ENCODE results near the gene ZAP70. TPM values are rescaled to one million over a fixed set of nuclear protein-coding genes. Genes with fewer than 3 reads are reported as not detected.
"Not testable (repeated sequence)": the region's sequence is repeated elsewhere in the genome, so short reads cannot be mapped to it uniquely, and the experiment has no call there.

Gene ZAP70
- polyA plus RNA-seq, 2 of the 4 experiments (the other 2 are of a cell fraction): 0.10 TPM; not detected in 1

DNA sequence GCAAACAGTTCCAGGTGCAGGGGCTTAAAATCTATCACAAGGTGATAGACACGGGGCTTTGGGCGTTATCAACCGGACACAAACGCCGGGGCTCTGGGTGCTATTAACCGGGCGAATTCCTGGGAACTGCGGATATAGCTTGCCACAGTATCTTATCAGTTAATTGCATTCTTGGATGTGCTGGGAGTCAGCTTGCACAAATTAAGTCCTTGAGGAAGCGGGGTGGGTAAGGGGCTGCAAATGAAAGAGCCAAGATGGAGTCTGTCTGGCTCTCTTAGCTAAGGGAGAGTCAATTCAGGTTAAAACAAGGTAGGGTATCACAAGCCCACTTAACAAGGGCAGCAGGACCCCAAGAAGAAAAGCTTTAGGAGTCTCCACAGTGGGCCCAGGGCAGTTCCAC is 1.2 kb upstream of the ZAP70 start:
- H3K27ac ChIP-seq; H3K9me3 ChIP-seq; H3K4me1 ChIP-seq; H3K4me2 ChIP-seq; ATAC-seq; H3K4me3 ChIP-seq; FAIRE-seq; DNase-seq (ENCODE audit: low read depth in 1 of 2, low spot score in 1 of 2); POLR2A ChIA-PET: not testable (repeated sequence)
- WGBS (ENCODE audit: missing lambda C conversion rate): 71% methylated on average over 9 of the region's 9 CpGs
- CTCF ChIA-PET: interaction anchor here (1.3 to 10.0 kb wide), 2 partner anchors 14 to 28 kb away, joined by 3 to 106 read pairs; no protein-coding TSS in a partner anchor

- 61% methylated on average over 9 of the region's 11 CpGs for WGBS (ENCODE audit: missing lambda C conversion rate)
- no peak for ATAC-seq
- Histone ChIP-seq H3K4me3 (no peak overlapping the region), H3K27ac (no peak overlapping the region), H3K4me1 (no peaks in the 10 kb centered on the region), H3K9me3 (no peaks in the 10 kb centered on the region), H3K4me2 (no peak overlapping the region)
- ChIA-PET POLR2A (no interaction called here), CTCF (interaction anchor here (10.0 kb wide), 1 partner anchor 14 kb away, joined by 106 read pairs; no protein-coding TSS in a partner anchor)
- FAIRE-seq: no peak
- DNase-seq (ENCODE audit: low read depth in 1 of 2, low spot score in 1 of 2): no peak
- TF ChIP-seq EHMT2 (IDR thresholded peaks at IDR 0.05; ENCODE audit: low read depth) (no peak), SMC3 (IDR thresholded peaks at IDR 0.05) (no peak), KDM5A (IDR thresholded peaks at IDR 0.05) (no peak), ZNF302 (CRISPR knock-in tag; IDR thresholded peaks at IDR 0.05) (no peak), USF2 (IDR thresholded peaks at IDR 0.05) (no peak)
- TF ChIP-seq, protein P1, sequence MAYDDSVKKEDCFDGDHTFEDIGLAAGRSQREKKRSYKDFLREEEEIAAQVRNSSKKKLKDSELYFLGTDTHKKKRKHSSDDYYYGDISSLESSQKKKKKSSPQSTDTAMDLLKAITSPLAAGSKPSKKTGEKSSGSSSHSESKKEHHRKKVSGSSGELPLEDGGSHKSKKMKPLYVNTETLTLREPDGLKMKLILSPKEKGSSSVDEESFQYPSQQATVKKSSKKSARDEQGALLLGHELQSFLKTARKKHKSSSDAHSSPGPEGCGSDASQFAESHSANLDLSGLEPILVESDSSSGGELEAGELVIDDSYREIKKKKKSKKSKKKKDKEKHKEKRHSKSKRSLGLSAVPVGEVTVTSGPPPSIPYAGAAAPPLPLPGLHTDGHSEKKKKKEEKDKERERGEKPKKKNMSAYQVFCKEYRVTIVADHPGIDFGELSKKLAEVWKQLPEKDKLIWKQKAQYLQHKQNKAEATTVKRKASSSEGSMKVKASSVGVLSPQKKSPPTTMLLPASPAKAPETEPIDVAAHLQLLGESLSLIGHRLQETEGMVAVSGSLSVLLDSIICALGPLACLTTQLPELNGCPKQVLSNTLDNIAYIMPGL (CRISPR knock-in tag; IDR thresholded peaks at IDR 0.05; ENCODE audit: borderline replicate concordance): no peak
These were observed 582 bp upstream of the ZAP70 start for GRCh38 chr2:97712693-97713295.

GRCh38 chr2:97714084-97714949 is 941 bp downstream of the ZAP70 start:
- no peak for TF ChIP-seq NPAS2 (CRISPR knock-in tag; IDR thresholded peaks at IDR 0.05; ENCODE audit: borderline replicate concordance)
- peak; percentile 17 for TF ChIP-seq ZFP36 (IDR thresholded peaks at IDR 0.05; ENCODE audit: borderline replicate concordance, partially characterized antibody)
- ATAC-seq (no peak), FAIRE-seq (no peak), DNase-seq (ENCODE audit: low read depth in 1 of 2, low spot score in 1 of 2) (no peak)
- H3K4me2 ChIP-seq: no peak overlapping the region
- H3K27ac ChIP-seq: no peak overlapping the region
- ChIA-PET POLR2A (no interaction called here), CTCF (interaction anchor here (0.7 to 10.0 kb wide), 4 partner anchors 16 to 671 kb away, joined by 3 to 106 read pairs (median 4); no protein-coding TSS in a partner anchor)
- no peaks in the 10 kb centered on the region for H3K4me1 ChIP-seq
- no peak overlapping the region for H3K4me3 ChIP-seq
- H3K9me3 ChIP-seq: no peaks in the 10 kb centered on the region
- 73% methylated on average over 15 of the region's 17 CpGs for WGBS (ENCODE audit: missing lambda C conversion rate)

DNA sequence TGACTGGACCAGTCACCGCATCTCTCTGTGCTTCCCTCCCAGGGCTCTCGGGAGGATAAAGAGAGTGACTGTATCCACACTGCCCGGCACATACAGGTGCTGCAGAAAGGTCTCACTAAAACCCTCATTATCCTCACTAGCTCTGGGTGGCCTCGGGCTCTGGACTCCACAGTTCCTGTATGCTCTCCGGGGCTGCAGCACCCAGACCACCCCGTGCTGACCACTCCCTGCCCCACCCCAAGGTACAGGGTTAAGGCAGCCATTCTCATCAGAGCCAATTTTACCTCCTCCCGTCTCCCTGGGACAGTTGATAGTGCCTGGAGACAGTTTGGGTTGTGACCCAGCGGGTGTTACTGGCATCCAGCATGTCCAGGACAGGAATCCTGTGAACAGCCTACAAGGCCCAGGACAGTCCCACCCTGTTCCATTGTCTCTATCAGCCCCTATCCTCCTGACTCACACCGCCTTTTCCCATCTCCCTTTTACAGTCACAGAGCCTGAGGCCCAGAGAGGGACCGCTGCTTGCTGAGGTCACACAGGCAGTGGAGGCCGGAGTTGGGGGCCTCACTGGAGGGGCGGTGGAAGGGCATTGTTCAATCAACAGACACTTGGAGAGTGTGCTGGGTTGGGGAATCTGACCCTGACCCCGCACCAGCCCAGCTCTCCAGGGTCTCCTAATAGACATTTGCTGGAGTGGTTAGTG is 1.7 kb downstream of the ZAP70 start:
- ChIA-PET POLR2A (no interaction called here), CTCF (interaction anchor here (0.7 to 10.0 kb wide), 3 partner anchors 17 to 670 kb away, joined by 4 to 106 read pairs (median 4); no protein-coding TSS in a partner anchor)
- Histone ChIP-seq H3K27ac (no peak overlapping the region), H3K4me3 (no peak overlapping the region), H3K9me3 (no peaks in the 10 kb centered on the region), H3K4me1 (no peaks in the 10 kb centered on the region), H3K4me2 (no peak overlapping the region)
- no peak for TF ChIP-seq CBX8 (IDR thresholded peaks at IDR 0.05)
- no peak for TF ChIP-seq JUNB (IDR thresholded peaks at IDR 0.05)
- TF ChIP-seq, protein P1 (CRISPR knock-in tag; IDR thresholded peaks at IDR 0.05; ENCODE audit: borderline replicate concordance): no peak
- TF ChIP-seq HDAC2 (IDR thresholded peaks at IDR 0.05): no peak
- no peak for TF ChIP-seq POLR2AphosphoS2 (conservative IDR thresholded peaks at IDR 0.05; ENCODE audit: low read length)
- no peak for TF ChIP-seq JUN (IDR thresholded peaks at IDR 0.05)
- no peak for TF ChIP-seq SREBF2 (IDR thresholded peaks at IDR 0.05)
- no peak for TF ChIP-seq RFX5 (IDR thresholded peaks at IDR 0.05)
- TF ChIP-seq EP300 (IDR thresholded peaks at IDR 0.05): no peak
- TF ChIP-seq PHF8 (IDR thresholded peaks at IDR 0.05; ENCODE audit: borderline replicate concordance, low read depth): no peak
- DNase-seq (ENCODE audit: low read depth in 1 of 2, low spot score in 1 of 2) (no peak), FAIRE-seq (no peak), ATAC-seq (no peak)
- 70% methylated on average over 13 of the region's 13 CpGs for whole genome bisulfite sequencing (ENCODE audit: missing lambda C conversion rate)

Data from A549 (cell line).